IMR-90 (cell line): Measurements from ENCODE around the gene GLE1. TPM values are rescaled to one million over a fixed set of nuclear protein-coding genes. Genes with fewer than 3 reads are reported as not detected.

Experiments used
- ATAC-seq: fragments of 200-7000 bp; cut with Tn5 transposase; 2 replicates; pipeline ENCODE4 v1.9.1; 2020; ENCODE audit warnings: low read depth, mild to moderate bottlenecking, moderate library complexity
- BruUV-seq: library from RNA; stranded (reverse); fragments of 400-500 nt; replicated peaks from 2 replicates; lab custom pipeline; 2021; lab: Mats Ljungman, UMichigan
- CTCF ChIA-PET: fragments of 300-600 bp; formaldehyde crosslinking; extraction: SDS; loops from one replicate; lab custom pipeline; 2021; ENCODE audit warnings: antibody characterized with exemption; lab: Yijun Ruan, JAX
- POLR2A ChIA-PET: fragments of 300-600 bp; sonication (Branson Sonifier 250); formaldehyde crosslinking; loops from one replicate; lab custom pipeline; 2022; ENCODE audit warnings: antibody characterized with exemption; ENCODE audit not compliant: unreplicated experiment; lab: Charles Lee
- DNase-seq: peaks from one replicate; pipeline ENCODE4 v3.0.0; 2013
- H2AFZ ChIP-seq: replicated peaks from 2 replicates; pipeline ENCODE3; 2013; ENCODE audit warnings: low read length, mild to moderate bottlenecking; ENCODE audit not compliant: poor library complexity
- H2AK5ac ChIP-seq: 2 replicates; pipeline ENCODE4 v1.6.1; 2013; ENCODE audit warnings: low read depth, low read length, inconsistent platforms
- H2AK9ac ChIP-seq: replicated peaks from 2 replicates; pipeline ENCODE3; 2013; ENCODE audit warnings: mild to moderate bottlenecking, low read depth, low read length, moderate library complexity; ENCODE audit not compliant: poor library complexity
- H2BK120ac ChIP-seq: 2 replicates; pipeline ENCODE4 v1.6.1; 2013; ENCODE audit warnings: low read depth, low read length, inconsistent platforms
- H2BK15ac ChIP-seq: 3 replicates; pipeline ENCODE4 v1.6.1; 2013; ENCODE audit warnings: low read depth, low read length, inconsistent platforms
- H2BK20ac ChIP-seq: 2 replicates; pipeline ENCODE4 v1.6.1; 2013; ENCODE audit warnings: low read depth, mild to moderate bottlenecking, inconsistent platforms, low read length, moderate library complexity
- H2BK5ac ChIP-seq: 2 replicates; pipeline ENCODE4 v1.6.1; 2013; ENCODE audit warnings: mild to moderate bottlenecking, low read depth, low read length, inconsistent platforms; ENCODE audit not compliant: poor library complexity, severe bottlenecking
- H3K14ac ChIP-seq: replicated peaks from 2 replicates; pipeline ENCODE4 v1.6.1; 2013; ENCODE audit warnings: low read depth, low read length, inconsistent platforms
- H3K18ac ChIP-seq: 2 replicates; pipeline ENCODE4 v1.6.1; 2013; ENCODE audit warnings: low read depth, low read length, control low read depth
- H3K23ac ChIP-seq: 2 replicates; pipeline ENCODE4 v1.6.1; 2013; ENCODE audit warnings: low read depth, low read length, inconsistent platforms
- H3K27ac ChIP-seq: 2 replicates; pipeline ENCODE4 v1.5.1; 2013; ENCODE audit warnings: mild to moderate bottlenecking, control low read depth, low read length; ENCODE audit not compliant: insufficient read depth
- H3K27me3 ChIP-seq: 2 replicates; pipeline ENCODE4 v1.6.1; 2013; ENCODE audit warnings: low read length; ENCODE audit not compliant: control insufficient read depth, insufficient read depth
- H3K36me3 ChIP-seq: 2 replicates; pipeline ENCODE4 v1.6.1; 2013; ENCODE audit warnings: low read length, mixed read lengths; ENCODE audit not compliant: control insufficient read depth, insufficient read depth
- H3K4ac ChIP-seq: 2 replicates; pipeline ENCODE4 v1.6.1; 2013; ENCODE audit warnings: low read depth, low read length, inconsistent platforms
- H3K4me1 ChIP-seq: 2 replicates; pipeline ENCODE4 v1.6.1; 2013; ENCODE audit warnings: low read length, mixed read lengths; ENCODE audit not compliant: control insufficient read depth, insufficient read depth
- H3K4me2 ChIP-seq: 2 replicates; pipeline ENCODE4 v1.6.1; 2013; ENCODE audit warnings: low read depth, mild to moderate bottlenecking, control low read depth, low read length, moderate library complexity
- H3K4me3 ChIP-seq: 2 replicates; pipeline ENCODE4 v1.5.1; 2013; ENCODE audit warnings: low read depth, mild to moderate bottlenecking, control low read depth, low read length, moderate library complexity; ENCODE audit not compliant: insufficient read depth
- H3K56ac ChIP-seq: 2 replicates; pipeline ENCODE4 v1.6.1; 2013; ENCODE audit warnings: low read length, inconsistent platforms; ENCODE audit not compliant: insufficient read depth; ENCODE audit errors: extremely low read depth
- H3K79me1 ChIP-seq, 2 experiments: 2 replicates each; pipeline ENCODE4 v1.6.1; 2013; ENCODE audit warnings: low read length in 2 of 2, inconsistent platforms in 1 of 2, low read depth in 1 of 2
- H3K9ac ChIP-seq: 2 replicates; pipeline ENCODE4 v1.6.1; 2013; ENCODE audit warnings: low read depth, low read length, control low read depth
- H3K9me1 ChIP-seq: 2 replicates; pipeline ENCODE4 v1.6.1; 2013; ENCODE audit warnings: low read length, inconsistent platforms; ENCODE audit not compliant: insufficient read depth
- H3K9me3 ChIP-seq: 2 replicates; pipeline ENCODE4 v1.6.1; 2013; ENCODE audit warnings: low read length; ENCODE audit not compliant: control insufficient read depth, insufficient read depth
- H4K20me1 ChIP-seq: 2 replicates; pipeline ENCODE4 v1.6.1; 2013; ENCODE audit warnings: low read length, inconsistent platforms; ENCODE audit not compliant: insufficient read depth
- H4K5ac ChIP-seq: 2 replicates; pipeline ENCODE4 v1.6.1; 2013; ENCODE audit warnings: mild to moderate bottlenecking, low read depth, low read length, control low read depth
- H4K8ac ChIP-seq, 2 experiments: 2 replicates each; pipeline ENCODE4 v1.6.1; 2013; ENCODE audit warnings: low read depth in 2 of 2, low read length in 2 of 2, control low read depth in 1 of 2, inconsistent platforms in 1 of 2
- H4K91ac ChIP-seq: 2 replicates; pipeline ENCODE4 v1.6.1; 2013; ENCODE audit warnings: low read depth, low read length, inconsistent platforms; ENCODE audit not compliant: insufficient read depth
- BHLHE40 ChIP-seq: fragments of 150-350 bp; IDR thresholded peaks from 2 replicates; pipeline ENCODE4 v1.6.1; 2016; ENCODE audit warnings: mild to moderate bottlenecking, low read depth, low read length
- CEBPB ChIP-seq: IDR thresholded peaks from 2 replicates; pipeline ENCODE4 v1.6.1; 2012; ENCODE audit warnings: low read depth, low read length, improper control_type of control experiment
- FOS ChIP-seq: fragments of 150-350 bp; IDR thresholded peaks from 2 replicates; pipeline ENCODE4 v1.6.1; 2016; ENCODE audit warnings: low read depth, low read length
- MAFK ChIP-seq: IDR thresholded peaks from 2 replicates; pipeline ENCODE4 v1.6.1; 2012; ENCODE audit warnings: low read depth, low read length, improper control_type of control experiment
- MAZ ChIP-seq: IDR thresholded peaks from 2 replicates; pipeline ENCODE4 v1.6.1; 2012; ENCODE audit warnings: low read depth, mild to moderate bottlenecking, low read length, improper control_type of control experiment, moderate library complexity, borderline replicate concordance
- MXI1 ChIP-seq: IDR thresholded peaks from 2 replicates; pipeline ENCODE4 v1.6.1; 2012; ENCODE audit warnings: low read depth, mild to moderate bottlenecking, low read length, moderate library complexity, borderline replicate concordance
- NFE2L2 ChIP-seq: fragments of 150-350 bp; IDR thresholded peaks from 2 replicates; pipeline ENCODE4 v1.6.1; 2016; ENCODE audit warnings: low read depth, mild to moderate bottlenecking, low read length
- POLR2A ChIP-seq: IDR thresholded peaks from 2 replicates; pipeline ENCODE4 v1.6.1; 2012; ENCODE audit warnings: mild to moderate bottlenecking, low read depth, low read length
- RCOR1 ChIP-seq: IDR thresholded peaks from 2 replicates; pipeline ENCODE4 v1.6.1; 2012; ENCODE audit warnings: mild to moderate bottlenecking, low read length, improper control_type of control experiment; ENCODE audit not compliant: insufficient replicate concordance
- SMC3 ChIP-seq: fragments of 150-350 bp; IDR thresholded peaks from 2 replicates; pipeline ENCODE4 v1.6.1; 2016; ENCODE audit warnings: low read depth, mild to moderate bottlenecking, antibody characterized with exemption, low read length, moderate library complexity
- WGBS, 2 experiments: methylation state at CpG; one replicate each; pipeline versions ENCODE4 v1.1.5 to v1.1.7; 2013; ENCODE audit warnings: missing lambda C conversion rate in 2 of 2; ENCODE audit not compliant: insufficient read length in 1 of 2; ENCODE audit errors: extremely low coverage in 2 of 2; 5-methylcytosine and 5-hydroxymethylcytosine counted together
- dilution Hi-C: fragments of 300-500 bp; cut with HindIII; formaldehyde crosslinking; loops from one replicate; pipeline ENCODE4 v1.14.3; 2018; ENCODE audit warnings: low sequenced_read_pairs; ENCODE audit not compliant: unreplicated experiment
- in situ Hi-C: fragments of 300-500 bp; cut with MboI; formaldehyde crosslinking; loops from 3 replicates; pipeline ENCODE4 v1.14.3; 2019; ENCODE audit warnings: low sequenced_read_pairs, inconsistent platforms, mixed read lengths
- intact Hi-C: fragments of 100-400 bp; cut with micrococcal nuclease; formaldehyde crosslinking; loops from 2 replicates; pipeline ENCODE4 v1.10.0; 2022
- polyA plus RNA-seq, 3 experiments: library from polyadenylated mRNA; depleted of rRNA; stranded (reverse); fragments of >200 nt; gene quantifications; 2 replicates each; pipeline ENCODE4 v1.2.3, GENCODE V29; 2012; ENCODE audit warnings: low replicate concordance in 1 of 3
- total RNA-seq: library from RNA; depleted of rRNA; stranded (reverse); fragments of >200 nt; gene quantifications from 2 replicates; pipeline ENCODE4 v1.2.3, GENCODE V29; 2012

GLE1 gene
- total and polyA plus RNA-seq, 2 of the 4 experiments (the other 2 are of a cell fraction), result 14.3 to 39.4 TPM

- no TSS peak for BruUV-seq
Observed at GRCh38 chr9:128481561-128481960, 23.0 kb upstream of the GLE1 start.

More at GRCh38 chr9:128481561-128481960, 23.0 kb upstream of the GLE1 start:
- Histone ChIP-seq H2AK5ac (no peak overlapping the region), H3K56ac (no peak overlapping the region), H3K9ac (no peak overlapping the region), H3K36me3 (peaks cover 45% of the 10 kb centered on the region), H3K18ac (no peak overlapping the region), H4K5ac (no peak overlapping the region), H3K4me2 (no peak overlapping the region), H4K91ac (no peak overlapping the region), H2AFZ (no peak overlapping the region), H4K8ac (no peak overlapping the region), H2BK5ac (no peak overlapping the region), H2BK20ac (no peak overlapping the region), H3K27me3 (no peaks in the 10 kb centered on the region), H2AK9ac (no peak overlapping the region), H2BK120ac (no peak overlapping the region), H3K14ac (no peak overlapping the region), H3K79me1 (peaks cover 0 to 5% of the 10 kb centered on the region in 2 experiments; a peak in 1 of 4 replicates), H3K23ac (no peak overlapping the region), H3K9me3 (no peaks in the 10 kb centered on the region), H4K20me1 (no peaks in the 10 kb centered on the region; the same call in 1 of the 2 replicates), H3K4ac (no peak overlapping the region), H3K4me1 (no peaks in the 10 kb centered on the region), H3K27ac (no peak overlapping the region), H2BK15ac (no peak overlapping the region), H3K9me1 (0 out of 2 replicates have a peak, but pooled peaks cover 3% of the 10 kb centered on the region), H3K4me3 (no peak overlapping the region)
- ChIA-PET CTCF (interaction anchor here (0.5 to 0.6 kb wide), 2 partner anchors 16 to 39 kb away, joined by 3 to 7 read pairs; no protein-coding TSS in a partner anchor), POLR2A (no interaction called here)
- intact Hi-C loops, result no loop called here
- no peak for DNase-seq
- WGBS, 2 experiments, result 88% methylated on average over 2 of the region's 10 CpGs; no CpG with 5 or more reads in 1 of the 2 experiments
- dilution Hi-C loops, result no loop called here
- in situ Hi-C loops, result no loop called here
- no peak for ATAC-seq
- TF ChIP-seq POLR2A (no peak), MAFK (no peak), RCOR1 (no peak), SMC3 (no peak), FOS (no peak), CEBPB (no peak), MXI1 (no peak), MAZ (no peak), BHLHE40 (no peak), NFE2L2 (no peak)
